Liver (tissue), 9 donors: ENCODE results near the gene NADK. TPM values are rescaled to one million over a fixed set of nuclear protein-coding genes. Genes with fewer than 3 reads are reported as not detected.
"Not testable (repeated sequence)": the region's sequence is repeated elsewhere in the genome, so short reads cannot be mapped to it uniquely, and the experiment has no call there.

ENCODE experiments used
- DNase-seq: peaks from one replicate; pipeline ENCODE4 v3.0.0-alpha.2; 2017; ENCODE audit warnings: low spot score
- H3K27ac ChIP-seq, 2 donors: one replicate each; pipeline ENCODE4 v1.7.0; 2013; ENCODE audit warnings: inconsistent platforms in 2 of 2, low read length in 2 of 2, control low read depth in 1 of 2, low read depth in 1 of 2, mild to moderate bottlenecking in 1 of 2
- H3K27me3 ChIP-seq, 4 donors: one replicate each; pipeline versions ENCODE4 v1.6.1 to v1.7.0; 2013; ENCODE audit warnings: low read length in 3 of 4, inconsistent platforms in 1 of 4, mild to moderate bottlenecking in 1 of 4, moderate library complexity in 1 of 4; ENCODE audit not compliant: control insufficient read depth in 4 of 4, insufficient read depth in 4 of 4
- H3K36me3 ChIP-seq, 4 donors: one replicate each; pipeline versions ENCODE4 v1.6.1 to v1.7.0; 2013; ENCODE audit warnings: low read length in 3 of 4, mild to moderate bottlenecking in 3 of 4, low read depth in 1 of 4, moderate library complexity in 1 of 4; ENCODE audit not compliant: control insufficient read depth in 4 of 4, insufficient read depth in 3 of 4
- H3K4me1 ChIP-seq, 4 donors: one replicate each; pipeline versions ENCODE4 v1.6.1 to v1.7.0; 2013; ENCODE audit warnings: low read length in 3 of 4, mild to moderate bottlenecking in 3 of 4, moderate library complexity in 1 of 4; ENCODE audit not compliant: control insufficient read depth in 4 of 4, insufficient read depth in 4 of 4
- H3K4me3 ChIP-seq, 3 donors: one replicate each; pipeline versions ENCODE4 v1.6.1 to v1.7.0; 2013; ENCODE audit warnings: low read length in 3 of 3, control low read depth in 1 of 3, low read depth in 1 of 3, mild to moderate bottlenecking in 1 of 3
- H3K9ac ChIP-seq, 2 donors: one replicate each; pipeline ENCODE4 v1.7.0; 2013; ENCODE audit warnings: low read length in 2 of 2, mild to moderate bottlenecking in 2 of 2, moderate library complexity in 2 of 2, control low read depth in 1 of 2, low read depth in 1 of 2
- H3K9me3 ChIP-seq, 4 donors: one replicate each; pipeline versions ENCODE4 v1.6.1 to v1.7.0; 2013; ENCODE audit warnings: low read length in 3 of 4; ENCODE audit not compliant: control insufficient read depth in 4 of 4
- EGR1 ChIP-seq, 2 donors: IDR thresholded peaks; 2 replicates each; pipeline ENCODE4 v1.6.1; 2016 to 2018; ENCODE audit warnings: antibody characterized with exemption in 2 of 2, low read depth in 2 of 2
- FOXA2 ChIP-seq: IDR thresholded peaks from 2 replicates; pipeline ENCODE4 v1.6.1; 2016; ENCODE audit warnings: antibody characterized with exemption
- RXRA ChIP-seq, 2 donors: IDR thresholded peaks; 2 replicates each; pipeline ENCODE4 v1.6.1; 2017 to 2018; ENCODE audit warnings: antibody characterized with exemption in 2 of 2, mild to moderate bottlenecking in 1 of 2
- SP1 ChIP-seq: IDR thresholded peaks from 2 replicates; pipeline ENCODE4 v1.6.1; 2018; ENCODE audit warnings: antibody characterized with exemption, mild to moderate bottlenecking
- WGBS: extraction: QIAGEN DNeasy Blood & Tissue Kit; methylation state at CpG from one replicate; pipeline ENCODE4 v1.1.7; 2013; 5-methylcytosine and 5-hydroxymethylcytosine counted together
- polyA plus RNA-seq, 2 donors: library from polyadenylated mRNA; stranded (reverse) in 1 of 2; unstranded in 1 of 2; fragments of 200-250 nt in 1 of 2; fragments of >200 nt in 1 of 2; fragmentation: Nextera tagmentation in 1 of 2; extraction: Ambion mirVana in 1 of 2; gene quantifications; one replicate each; pipeline versions ENCODE4 v1.2.1 to v1.2.3, GENCODE V29; 2013 to 2015
- total RNA-seq, 2 donors: library from RNA; depleted of rRNA; stranded (reverse); fragments of >200 nt; gene quantifications; one replicate each; pipeline ENCODE4 v1.2.3, GENCODE V29; 2014
- donor health status: healthy.
- donor health status: healthy.
- donor health status: healthy.
- donor health status: healthy.
- donor health status: healthy.

Gene NADK
- total and polyA plus RNA-seq, 4 donors = 39.2 to 105 (median 83.6) TPM

DNA sequence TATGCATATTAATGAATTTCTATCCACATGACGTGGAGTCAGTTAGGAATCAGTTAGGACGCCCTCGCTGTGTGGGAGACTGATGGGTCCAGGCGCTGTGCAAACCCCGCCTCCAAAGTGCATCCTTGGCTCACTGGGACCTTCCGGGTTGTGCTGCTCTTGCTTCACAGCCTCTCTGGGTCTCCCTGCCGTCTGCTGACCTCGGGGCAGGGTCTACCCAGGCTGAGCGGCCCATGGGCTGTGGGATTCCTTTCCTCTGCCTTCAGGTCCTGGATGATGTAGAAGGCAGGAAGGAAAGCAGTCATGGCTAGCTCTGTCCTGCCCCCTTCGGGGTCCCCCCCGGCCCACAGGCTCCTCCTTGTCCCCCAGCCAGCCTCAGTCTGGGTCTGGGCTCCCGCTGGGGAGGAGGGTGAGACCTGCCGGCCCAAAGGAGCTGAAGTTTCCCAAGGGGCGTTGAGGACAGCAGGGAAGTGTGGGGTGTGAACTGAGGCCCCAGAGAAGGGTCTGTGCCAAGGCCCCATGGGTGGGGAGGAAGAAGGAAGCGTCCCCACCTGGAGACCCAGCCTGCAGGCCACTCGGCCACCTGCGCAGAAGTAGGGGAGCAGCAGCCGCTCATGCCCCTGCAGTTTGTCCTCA, 29.5 kb downstream of the NADK start:
- WGBS = 81% methylated on average over 18 of the region's 18 CpGs
- Histone ChIP-seq H3K9ac (no peak overlapping the region), H3K4me1 (peaks cover under 1 to 13% (median 3%) of the 10 kb centered on the region in 4 donors), H3K4me3 (no peak overlapping the region), H3K9me3 (no peaks in the 10 kb centered on the region), H3K36me3 (peaks cover 0 to 14% (median 4%) of the 10 kb centered on the region in 4 donors), H3K27ac (no peak overlapping the region), H3K27me3 (no peaks in the 10 kb centered on the region)
- no peak for DNase-seq
- no peak for TF ChIP-seq FOXA2
- TF ChIP-seq RXRA (IDR thresholded peaks at IDR 0.05) = no peak

GRCh38 chr1:1746566-1746909, 31.7 kb downstream of the NADK start:
- not testable (repeated sequence) for H3K9ac ChIP-seq, H3K4me3 ChIP-seq, H3K27me3 ChIP-seq, H3K4me1 ChIP-seq, DNase-seq, H3K9me3 ChIP-seq, H3K36me3 ChIP-seq
- peak overlapping the region; percentile 68 to 89 for H3K27ac ChIP-seq
- no CpG with 5 or more reads among the region's 35 CpGs for WGBS

DNA sequence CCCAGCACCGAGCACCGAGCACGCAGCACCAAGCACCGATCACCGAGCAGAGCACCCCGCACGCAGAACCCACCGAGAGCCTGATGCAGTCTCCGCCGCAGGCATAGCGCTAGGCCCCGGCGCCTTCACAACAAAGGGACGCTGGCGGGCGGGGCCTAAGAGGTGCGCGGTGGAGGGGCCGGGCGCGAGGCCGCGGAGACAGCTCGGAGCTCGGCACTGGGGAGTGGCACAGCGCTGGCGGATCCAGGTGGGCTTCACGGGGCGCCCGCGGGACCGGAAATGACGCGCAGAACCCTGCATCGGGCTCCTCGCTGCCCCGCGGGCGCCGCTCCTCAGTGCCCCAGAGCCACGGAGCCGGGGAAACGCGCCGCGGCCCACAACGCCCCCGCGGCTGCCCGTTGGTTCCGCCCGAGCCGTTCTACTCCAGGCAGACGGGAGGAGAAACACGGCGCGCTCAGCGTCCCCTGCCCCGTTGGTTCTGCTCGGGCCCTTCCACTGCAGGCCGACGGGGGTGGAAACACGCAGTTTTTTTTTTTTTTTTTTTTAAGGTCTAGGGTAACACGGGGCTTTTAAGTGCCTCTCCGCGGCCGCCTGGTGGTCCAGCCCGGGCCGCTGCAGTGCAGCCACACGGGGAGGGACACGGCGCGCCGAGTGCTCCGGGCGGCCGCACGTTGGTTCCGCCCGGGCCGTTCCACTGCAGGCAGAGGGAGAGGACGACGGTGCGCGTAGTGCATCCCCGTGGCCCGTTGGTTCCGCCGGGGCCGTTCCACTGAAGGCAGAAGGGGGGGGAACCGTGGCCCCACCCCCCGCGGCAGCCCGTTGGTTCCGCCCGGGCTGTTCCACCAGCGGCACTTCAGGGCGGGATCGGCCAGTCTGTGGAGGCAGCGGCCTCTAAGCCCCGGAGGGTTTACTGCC, 32.4 kb downstream of the NADK start:
- peak; percentile 74 for DNase-seq
- not testable (repeated sequence) for H3K4me3 ChIP-seq, H3K9ac ChIP-seq, H3K9me3 ChIP-seq, H3K27me3 ChIP-seq, H3K4me1 ChIP-seq, H3K36me3 ChIP-seq
- TF ChIP-seq SP1 (peak; percentile 18), EGR1 (IDR thresholded peaks at IDR 0.05; ENCODE audit: low read depth in 2 of 2) (peak in 1 of 2 donors; percentile 22)
- under 1% methylated on average over 29 of the region's 101 CpGs for WGBS
- peak overlapping the region; percentile 68 to 89 for H3K27ac ChIP-seq

DNA sequence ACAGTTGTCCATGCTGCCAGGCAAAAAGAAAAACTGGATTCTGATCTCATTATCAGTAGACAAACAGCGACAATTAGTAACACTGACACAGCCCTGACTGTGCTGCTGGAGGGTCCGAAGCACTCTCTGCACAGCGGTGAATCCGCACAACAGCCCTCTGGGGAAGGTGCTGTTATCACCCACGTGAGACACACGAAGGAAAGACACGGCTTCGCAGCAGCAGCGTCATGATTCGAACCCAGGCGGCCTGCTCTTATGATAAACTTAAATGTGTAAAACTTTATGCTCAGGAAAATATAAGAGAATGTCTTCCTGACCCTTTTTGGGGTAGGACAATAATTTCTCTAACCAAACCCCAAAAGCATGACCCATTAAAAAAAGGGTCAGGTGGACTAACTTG, 35.7 kb downstream of the NADK start:
- H3K36me3 ChIP-seq, H3K4me3 ChIP-seq, DNase-seq, H3K9ac ChIP-seq, H3K27ac ChIP-seq, H3K27me3 ChIP-seq, H3K9me3 ChIP-seq, H3K4me1 ChIP-seq: not testable (repeated sequence)
- WGBS = 93% methylated on average over 11 of the region's 11 CpGs

- H3K4me1 ChIP-seq, H3K9me3 ChIP-seq, H3K27ac ChIP-seq, H3K4me3 ChIP-seq, H3K27me3 ChIP-seq, H3K36me3 ChIP-seq, H3K9ac ChIP-seq, DNase-seq: not testable (repeated sequence)
- WGBS = 89% methylated on average over 11 of the region's 12 CpGs
Measured at GRCh38 chr1:1741013-1741412, 37.3 kb downstream of the NADK start.

DNA sequence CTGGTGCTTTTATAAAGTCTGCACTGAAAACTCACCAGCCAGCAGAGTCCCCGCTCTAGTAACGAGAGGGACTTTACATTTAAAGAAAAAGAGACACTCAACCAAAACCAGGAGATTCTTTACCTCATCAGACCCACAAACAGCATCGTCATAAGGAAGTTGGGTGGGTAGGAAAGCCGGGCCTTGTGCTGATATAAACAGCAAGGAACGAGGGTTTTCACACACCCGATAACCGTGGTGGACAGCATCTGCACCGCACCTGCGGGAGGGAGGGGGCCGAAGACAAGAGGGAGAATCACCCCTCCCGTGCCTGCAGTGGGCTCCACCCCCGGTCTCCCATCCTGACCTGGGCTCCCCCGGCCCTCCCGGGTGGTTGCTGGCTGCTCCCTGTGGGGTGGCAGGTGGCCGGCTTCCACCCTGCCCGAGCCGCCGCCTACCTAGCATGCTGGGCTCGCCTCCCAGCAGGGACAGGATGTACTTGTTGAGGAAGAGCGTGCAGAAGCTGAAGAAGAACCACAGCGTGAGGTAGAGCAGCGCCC, 39.4 kb downstream of the NADK start:
- H3K4me1 ChIP-seq, H3K4me3 ChIP-seq, H3K9me3 ChIP-seq, H3K27ac ChIP-seq, H3K27me3 ChIP-seq, H3K9ac ChIP-seq, H3K36me3 ChIP-seq, DNase-seq: not testable (repeated sequence)
- 91% methylated on average over 12 of the region's 22 CpGs for WGBS

DNA sequence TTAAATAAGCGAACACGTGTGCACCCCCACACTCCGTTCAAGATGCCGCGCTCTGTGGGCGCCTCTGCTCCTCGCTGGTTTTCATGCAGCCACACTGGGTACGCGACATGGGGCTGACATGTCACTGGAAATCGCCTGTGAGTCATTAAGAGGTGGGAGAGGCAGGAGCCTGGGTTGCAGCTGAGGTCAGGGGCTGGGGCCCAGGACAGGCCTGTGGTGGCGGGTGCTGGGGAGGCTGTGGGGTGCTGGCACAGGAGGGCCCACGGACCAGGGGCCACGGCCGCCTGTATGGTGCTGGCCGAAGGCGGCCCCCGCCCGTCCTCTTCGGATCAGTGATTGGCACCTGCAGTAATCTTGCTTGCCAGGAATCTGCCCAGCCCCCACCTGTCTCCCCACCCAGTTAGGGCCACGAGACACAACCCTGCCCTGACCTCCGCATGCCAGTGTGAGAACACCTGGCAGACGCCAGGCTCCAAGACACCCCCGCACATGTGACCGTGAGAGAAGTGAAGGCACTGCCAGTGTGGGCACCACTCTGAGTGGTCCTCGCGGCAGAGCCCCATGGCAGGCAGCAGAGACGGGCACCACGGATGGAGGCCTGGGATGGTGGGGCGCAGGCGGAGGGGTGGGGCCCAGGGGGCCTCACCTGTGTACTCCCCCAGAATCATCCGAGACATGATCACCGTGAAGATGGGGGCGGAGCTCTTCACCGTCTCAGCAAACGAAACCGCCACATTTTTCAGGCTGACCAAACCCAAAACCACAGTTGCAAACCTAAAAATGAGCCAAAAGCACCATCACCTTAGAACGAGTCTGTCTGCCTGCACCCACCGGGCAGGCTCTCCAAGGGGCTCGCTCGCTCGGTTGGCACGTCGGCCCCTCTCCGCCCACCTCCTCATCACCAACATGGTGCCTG, 40.3 kb downstream of the NADK start:
- WGBS = 96% methylated on average over 33 of the region's 44 CpGs
- not testable (repeated sequence) for H3K4me1 ChIP-seq, H3K4me3 ChIP-seq, H3K36me3 ChIP-seq, H3K9me3 ChIP-seq, H3K27me3 ChIP-seq, H3K9ac ChIP-seq, DNase-seq, H3K27ac ChIP-seq
